Measurements from ENCODE around the gene GRIP2. TPM values are rescaled to one million over a fixed set of nuclear protein-coding genes. Genes with fewer than 3 reads are reported as not detected.

Gene GRIP2
- total RNA-seq, 1 experiment from 2014 or later: not detected

DNA sequence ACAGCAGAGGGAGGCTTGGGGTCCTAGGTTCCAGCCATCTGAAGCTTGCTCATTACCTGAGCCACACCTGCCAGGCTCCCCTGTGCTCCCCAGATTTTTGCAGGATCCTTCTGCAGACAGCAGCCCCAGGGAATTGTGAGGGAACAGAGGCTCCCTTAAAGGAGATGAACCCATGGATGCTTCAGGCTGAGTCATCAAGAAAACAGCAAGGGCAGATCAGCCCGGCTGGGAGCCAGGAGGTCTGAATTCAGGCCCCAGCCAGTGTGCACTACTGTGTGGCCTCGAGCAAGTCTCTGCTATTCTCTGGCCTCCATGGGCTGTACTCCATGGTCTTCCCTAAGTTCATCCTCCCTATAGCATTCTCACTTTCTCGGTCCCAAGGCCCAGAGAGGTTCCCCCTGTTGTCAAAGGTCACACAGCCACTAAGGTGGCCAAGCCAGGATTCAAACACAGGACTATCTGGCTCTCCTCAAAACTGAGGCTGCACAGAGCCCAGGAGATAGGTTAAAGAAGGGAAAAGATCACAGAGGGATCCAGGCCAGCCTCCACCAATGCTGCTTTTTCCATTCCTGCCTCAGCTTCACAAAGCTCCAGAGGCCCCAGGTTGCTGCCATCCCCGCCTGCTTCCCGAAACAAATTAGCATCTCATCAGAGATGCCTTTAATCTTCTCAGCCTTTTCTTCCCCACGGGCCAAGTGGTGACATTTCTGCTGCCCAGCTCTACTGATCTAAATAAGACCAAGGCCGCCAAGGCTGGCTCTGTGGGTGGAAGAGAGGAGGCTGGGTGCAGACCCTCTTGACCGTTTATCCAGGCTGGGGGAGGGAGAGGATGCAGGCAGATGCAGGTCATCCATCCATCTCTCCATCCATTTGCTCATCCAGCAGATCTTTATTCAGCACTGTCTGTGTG, 21.2 kb upstream of the GRIP2 start:
- DNase-seq (ENCODE audit: low spot score): no peak

DNA sequence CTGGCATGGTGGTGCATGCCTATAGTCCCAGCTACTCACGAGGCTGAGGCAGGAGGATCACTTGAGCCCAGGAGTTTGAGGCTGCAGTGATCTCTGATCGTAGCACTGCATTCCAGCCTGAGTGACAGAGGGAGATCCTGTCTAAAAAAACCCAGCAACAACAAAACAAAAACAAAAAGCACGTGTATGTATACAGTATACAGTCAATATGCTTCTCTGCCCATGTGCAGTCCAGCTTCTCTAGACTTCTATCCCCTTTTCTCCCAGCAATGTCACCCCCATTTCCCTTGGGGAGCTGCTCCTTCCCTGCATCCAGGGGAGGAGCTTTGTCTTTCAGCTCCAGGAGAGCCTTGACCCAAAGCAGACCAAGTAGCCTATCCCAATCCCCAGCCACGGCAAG, 20.0 kb upstream of the GRIP2 start:
- DNase-seq (ENCODE audit: low spot score): no peak

DNA sequence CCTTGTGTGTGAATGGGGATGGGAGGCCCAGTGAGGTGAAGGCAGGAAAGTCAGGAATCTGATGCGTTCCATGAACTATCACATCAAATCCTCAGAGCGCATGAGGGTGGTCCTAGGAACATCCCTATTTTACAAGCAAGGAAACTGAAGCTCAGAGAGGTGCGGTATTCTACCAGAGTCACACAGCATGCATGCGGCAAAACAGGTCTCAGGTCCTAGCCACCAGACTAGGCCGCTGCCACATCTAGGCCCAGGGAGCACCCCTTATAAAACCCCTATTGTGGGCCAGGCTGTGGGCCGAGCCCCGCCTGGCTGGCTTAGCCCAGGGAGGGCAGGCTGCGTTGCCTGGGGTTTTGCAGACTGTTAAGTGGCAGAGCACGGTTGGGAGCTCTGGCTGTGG, 17.9 kb upstream of the GRIP2 start:
- DNase-seq (ENCODE audit: low spot score): no peak

DNA sequence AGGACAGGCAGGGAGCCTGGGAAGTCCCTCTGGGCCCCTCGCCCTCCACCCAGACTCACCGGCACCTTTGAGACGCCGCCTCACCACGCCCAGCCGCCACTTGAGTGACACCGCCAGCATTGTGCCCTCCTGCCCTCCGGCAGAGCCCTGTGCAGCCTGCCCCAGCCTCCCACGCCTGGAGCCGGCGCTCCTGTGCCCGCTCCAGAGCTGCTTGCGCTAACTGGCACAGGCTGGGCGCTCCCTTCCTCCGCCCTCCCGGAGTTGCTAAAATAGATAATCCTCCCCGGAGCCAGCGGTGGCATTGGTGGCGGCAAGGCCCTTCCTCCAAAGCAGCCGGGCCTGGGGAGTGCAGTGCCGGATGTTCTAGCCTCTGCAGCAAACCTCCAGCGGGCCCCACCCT, 15.7 kb upstream of the GRIP2 start:
- DNase-seq (ENCODE audit: low spot score): no peak

DNA sequence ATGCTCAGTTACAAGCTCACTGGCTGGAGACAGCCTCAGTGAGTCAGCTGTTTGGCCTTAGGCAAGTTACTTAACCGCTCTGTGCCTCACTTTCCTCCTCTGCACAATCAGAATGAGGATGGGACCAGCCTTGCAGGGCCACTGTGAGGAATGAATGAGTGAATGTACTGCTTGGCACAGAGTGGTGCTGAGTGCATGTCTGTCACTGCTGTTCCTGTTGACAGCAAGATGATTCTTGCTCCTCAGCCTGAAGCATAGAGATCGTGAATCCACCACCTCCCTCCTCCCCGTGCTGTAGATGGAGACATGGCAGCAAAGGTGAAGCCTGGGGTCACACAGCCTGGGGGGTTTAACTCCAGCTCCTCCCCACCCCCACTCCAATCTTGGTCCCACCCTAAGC, 14.6 kb upstream of the GRIP2 start:
- DNase-seq (ENCODE audit: low spot score): no peak

DNA sequence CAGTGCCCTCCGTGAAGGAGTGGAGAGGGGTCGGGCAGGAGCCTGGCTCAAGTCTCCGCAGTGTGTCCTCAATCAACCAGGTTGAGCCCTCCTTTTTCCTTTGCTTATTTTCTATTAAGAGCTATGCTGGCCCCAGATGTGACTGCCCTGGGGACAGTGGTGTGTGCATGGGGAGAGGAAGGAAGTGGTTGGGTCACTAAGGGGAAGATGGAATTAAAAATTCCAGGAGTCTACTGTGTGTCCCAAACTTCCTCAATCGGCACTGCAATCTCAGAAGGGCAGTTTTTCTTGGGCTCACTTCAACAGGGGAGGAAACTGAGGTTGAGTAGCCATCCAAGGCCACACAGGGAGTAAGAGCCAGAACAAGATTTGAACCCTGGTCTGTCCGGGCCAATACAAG, 13.7 kb upstream of the GRIP2 start:
- DNase-seq (ENCODE audit: low spot score): no peak

DNA sequence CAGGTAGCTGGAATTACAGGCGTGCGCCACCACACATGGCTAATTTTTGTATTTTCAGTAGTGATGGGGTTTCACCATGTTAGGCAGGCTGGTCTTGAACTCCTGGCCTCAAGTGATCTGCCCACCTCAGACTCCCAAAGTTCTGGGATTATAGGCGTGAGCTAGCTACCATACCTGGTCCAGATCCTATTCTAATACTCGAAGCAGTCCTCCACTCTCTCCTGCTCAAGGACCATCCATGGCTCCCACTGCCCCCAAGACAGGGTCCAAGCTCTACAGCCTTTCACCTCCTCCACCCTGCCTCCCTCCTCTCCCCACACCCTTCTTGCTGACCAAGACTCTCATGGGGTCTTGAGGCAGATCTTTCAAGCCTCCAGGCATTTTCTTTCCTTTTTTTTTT, 12.6 kb upstream of the GRIP2 start:
- no peak for DNase-seq (ENCODE audit: low spot score)

DNA sequence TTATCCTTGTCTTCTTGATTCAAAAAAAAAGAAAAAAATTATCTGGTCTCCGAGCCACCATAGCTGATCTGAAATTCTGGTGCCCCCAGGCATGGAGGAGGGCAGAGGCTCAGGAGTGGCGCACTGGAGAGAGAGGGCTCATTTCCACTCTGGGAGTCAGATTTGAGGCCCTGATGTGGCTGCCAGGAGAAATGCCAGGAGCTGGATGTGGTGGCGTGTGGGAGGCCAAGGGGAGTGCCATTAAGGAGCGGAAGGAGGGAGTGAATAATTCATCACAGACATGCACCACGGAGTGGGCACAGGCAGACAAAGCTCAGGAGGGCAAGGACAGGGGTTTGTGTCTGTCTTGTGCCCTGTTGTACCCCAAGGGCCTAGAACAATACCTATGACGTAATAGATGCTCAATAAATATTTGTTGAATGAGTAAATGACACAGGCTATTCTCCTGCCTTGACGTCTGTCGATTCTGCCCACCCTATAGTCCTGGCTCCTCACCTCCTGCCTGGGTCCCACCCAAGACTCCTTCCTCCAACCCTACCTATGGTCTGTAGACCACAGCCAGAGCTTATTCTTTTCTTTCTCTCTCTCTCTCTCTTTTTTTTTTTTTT, 12.0 kb upstream of the GRIP2 start:
- DNase-seq (ENCODE audit: low spot score): no peak

DNA sequence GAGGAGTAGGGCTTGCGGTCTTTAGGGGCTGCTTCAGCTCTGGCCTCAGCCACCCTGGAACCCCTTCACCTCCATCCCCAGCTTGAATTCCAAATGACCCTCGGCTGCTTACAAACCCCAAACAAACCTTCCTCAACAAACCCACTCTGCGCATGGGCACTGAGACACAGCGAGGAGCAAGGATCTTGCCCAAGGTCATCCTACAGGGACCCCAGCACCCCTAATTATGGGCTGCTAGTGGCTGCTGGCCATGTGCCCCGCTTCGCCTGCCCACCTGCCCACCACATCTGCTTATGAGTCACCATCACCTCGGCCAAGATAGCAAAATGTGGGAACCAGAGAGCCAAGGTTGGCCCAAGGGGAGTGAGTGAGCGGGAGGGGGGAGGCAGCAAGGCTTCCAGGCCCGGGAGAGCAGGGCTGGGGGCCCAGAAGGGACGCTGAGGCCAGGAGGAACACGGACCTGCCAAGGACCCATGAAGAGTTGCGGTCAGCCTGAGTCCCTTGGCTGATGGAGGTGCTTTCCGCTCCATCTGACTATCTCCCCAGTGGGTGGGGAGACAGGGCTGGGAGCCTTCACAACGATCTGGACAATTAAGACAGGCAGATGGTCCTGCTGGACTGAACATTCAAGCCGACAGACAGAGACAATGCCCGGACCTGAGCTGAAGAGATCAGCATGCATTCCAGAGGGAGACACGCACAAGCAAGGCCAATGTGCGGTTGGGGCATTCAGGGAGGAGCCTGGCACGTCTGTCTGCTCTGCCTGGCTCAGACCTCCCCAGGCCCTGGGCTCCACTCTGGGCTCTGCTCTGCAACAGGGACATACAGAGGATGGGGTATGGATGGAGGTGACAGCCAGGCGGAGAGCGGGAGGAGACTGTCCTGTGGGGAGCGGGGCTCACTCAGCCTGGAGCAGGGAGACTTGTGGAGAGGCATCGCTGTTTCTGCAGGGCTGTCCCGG, 10.8 kb upstream of the GRIP2 start:
- no peak for DNase-seq (ENCODE audit: low spot score)

DNA sequence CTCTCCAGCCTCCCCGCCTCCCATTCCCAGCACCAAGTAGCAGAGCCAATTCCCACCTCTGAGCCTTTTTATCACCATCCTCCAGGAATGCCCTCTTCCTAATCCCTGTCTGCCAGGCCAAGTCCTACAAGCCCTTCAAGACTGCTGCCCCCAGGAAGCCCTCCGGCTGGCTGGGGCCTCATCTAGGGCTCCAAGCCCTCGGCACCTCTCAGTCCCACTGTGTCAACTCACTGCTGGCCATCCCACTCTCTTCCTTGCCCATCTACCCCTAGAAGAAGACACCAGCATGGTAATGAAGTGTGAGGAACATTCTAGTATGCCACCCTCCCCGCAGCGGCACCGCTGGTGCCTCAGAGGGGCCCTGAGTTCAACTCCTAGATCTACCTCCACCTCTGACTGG, 10.0 kb upstream of the GRIP2 start:
- no peak for DNase-seq (ENCODE audit: low spot score)

DNA sequence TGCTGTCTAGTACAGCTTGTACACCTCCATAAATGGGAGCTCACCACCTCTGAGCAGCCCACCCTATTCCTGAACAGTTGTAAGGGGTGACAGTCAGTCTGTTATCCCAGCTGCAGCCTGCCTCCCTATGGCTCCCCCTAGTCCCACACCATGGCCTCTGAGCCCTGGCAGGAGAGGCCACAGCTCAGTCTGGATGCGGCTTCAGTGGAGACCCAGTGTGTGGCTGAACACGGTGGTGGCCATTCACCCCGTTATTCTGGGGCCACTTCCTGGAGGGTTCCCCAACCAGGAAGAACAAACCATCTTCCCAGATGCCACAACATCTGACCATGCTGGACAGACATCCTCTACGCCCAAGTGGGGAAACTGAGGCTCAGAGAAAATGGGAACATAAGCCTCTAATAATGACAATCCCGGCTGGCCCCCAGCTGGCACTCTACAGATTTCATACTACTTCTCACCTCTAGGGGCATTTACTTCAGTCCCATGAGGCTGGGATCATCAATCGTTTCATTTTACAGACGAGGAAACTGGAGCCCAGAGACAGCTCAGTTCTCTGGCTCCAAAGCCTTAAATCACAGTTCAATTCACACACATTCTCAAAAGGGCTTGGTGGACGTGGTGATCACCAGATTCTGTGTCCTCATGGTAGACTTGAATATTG, 9.2 kb upstream of the GRIP2 start:
- DNase-seq (ENCODE audit: low spot score): peak; percentile 10

DNA sequence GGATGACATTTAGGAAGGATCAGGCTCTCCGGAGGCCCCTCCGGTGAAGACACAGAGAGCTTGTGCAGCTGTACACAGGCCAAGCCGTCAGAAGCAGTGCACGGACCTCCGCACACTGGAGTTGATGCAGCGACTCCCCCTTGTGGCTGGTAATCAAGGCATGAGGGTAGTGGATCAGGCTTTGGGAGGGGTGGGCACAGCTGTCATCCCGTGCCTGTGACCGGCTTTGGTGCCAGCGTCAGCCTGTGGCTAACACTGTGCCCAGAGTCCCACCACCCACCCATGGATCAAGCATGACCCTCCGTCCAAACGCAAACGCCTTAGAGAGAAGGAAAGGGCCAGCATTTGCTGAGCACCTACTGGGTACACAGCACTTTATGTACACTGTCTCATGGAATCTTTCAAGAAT, 8.2 kb upstream of the GRIP2 start:
- peak; percentile 59 for DNase-seq (ENCODE audit: low spot score)

DNA sequence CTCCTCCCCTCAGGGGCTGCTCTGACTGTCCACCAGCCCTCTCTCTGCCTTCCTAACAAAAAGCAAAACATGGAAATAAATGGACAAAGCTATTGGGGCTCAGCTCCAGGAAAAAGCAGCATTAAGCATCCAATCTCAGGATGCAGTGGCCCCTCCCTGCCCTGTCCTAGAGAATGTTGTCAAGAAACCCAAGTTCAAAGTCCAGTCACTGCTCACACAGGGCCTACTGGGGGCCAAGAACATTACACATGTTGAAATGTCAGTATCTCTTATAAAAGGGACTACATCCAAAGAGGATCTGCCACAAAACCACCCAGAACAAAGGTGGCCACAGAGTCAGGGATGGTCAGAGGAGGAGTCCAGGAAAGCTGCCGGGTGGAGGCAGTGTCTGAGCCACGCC, 7.6 kb upstream of the GRIP2 start:
- DNase-seq (ENCODE audit: low spot score): no peak

DNA sequence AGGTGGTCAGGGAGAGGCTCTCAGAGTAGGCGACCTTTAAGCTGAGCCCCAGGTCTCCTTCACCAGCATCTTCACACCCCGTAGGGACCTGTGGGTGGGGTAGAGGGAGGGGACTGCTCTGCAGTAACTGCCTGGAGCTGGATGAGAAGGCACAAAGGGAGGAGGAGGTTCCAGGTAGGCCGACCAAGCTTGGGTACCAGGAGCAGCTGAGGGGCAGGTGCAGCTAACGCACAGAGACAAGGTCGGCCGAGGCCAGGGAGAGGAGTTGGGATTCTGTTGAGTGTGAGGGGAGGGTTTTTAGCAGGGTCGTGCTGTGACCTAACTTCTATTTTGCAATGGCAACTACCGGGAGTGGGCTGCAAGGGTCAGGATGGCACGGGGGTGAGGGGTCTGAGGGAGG, 5.9 kb upstream of the GRIP2 start:
- DNase-seq (ENCODE audit: low spot score): no peak

DNA sequence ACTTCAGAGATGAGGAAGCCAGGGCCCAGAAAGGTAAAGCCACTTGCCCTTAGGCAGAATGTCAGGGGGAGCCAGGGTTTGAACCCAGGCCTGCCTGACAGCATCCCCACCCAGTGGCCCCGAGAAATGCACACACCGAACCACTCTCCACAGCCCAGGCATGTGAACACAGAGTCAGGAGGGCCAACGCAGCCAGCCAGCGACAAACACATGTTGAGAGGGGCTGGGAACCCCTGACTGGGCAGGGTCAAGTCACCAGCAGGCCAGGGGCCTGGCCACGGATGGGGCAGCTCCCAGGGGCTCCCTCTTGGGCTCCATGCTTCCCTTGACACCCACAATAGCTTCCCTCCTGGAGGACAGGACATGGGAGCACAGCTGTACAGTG, 5.1 kb upstream of the GRIP2 start:
- DNase-seq (ENCODE audit: low spot score): no peak

DNA sequence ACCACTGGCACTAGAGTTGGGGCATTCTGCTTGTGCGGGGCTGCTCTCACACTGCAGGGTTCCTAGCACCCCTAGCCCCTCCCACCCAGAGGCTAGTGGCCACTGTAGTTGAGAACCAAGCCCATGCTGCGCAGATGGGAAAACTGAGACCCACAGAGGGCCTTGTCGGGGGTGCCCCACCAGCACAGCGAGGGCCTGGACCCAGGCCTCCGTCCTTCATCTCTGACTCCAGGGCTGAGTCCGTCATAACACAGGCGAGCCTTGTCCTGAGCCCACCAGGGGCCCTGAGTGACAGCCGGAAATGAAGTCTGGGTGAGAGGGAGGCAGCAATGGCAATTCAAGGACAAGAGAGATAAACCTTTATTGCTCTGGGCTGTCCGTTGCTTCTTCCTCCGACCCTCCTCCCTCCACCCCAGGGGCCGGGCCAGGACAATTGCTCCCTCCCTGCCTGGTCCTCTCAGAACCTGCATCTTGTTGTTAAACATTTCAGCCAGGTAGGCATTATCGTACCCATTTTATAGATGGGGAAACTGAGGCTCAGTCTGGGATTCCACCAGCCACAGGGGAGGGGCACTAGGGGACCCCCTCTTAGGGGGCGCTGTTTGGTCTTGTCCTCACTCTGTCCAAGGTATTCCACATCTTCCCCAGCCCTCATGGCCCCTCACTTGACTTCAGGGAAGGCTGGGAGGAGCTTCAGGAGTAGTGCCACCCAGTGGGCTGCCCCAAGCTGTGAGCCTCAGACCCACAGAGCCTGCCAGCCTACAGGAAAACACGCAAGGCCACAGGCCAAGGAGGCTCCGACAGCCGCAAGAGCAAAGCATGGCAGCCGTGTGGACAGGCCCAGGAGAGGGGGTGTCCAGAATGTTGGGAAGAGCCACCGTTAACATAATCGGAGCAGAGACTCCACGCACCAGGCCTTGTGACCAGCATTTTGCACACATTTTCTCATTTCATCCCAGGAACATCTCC, 4.4 kb upstream of the GRIP2 start:
- no peak for DNase-seq (ENCODE audit: low spot score)

DNA sequence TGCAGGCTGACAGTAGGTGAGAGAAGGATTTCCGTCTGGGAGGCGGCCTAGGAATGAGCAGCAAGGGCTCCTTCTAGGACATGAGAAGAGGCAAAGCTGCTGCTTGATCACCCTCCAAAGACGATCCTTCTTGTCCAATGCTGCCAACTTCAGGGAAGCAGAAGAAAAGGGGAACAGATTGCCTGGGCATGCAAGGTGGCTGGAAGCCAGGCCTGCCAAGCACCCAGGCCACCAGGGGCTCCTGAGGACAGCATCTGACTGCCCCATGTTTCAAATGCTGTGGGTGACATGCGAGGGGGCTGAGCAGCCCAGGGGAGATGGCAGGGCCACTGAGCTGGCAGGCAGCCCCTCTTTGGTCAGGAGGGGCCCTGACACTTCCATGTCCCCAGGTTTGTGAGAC, 3.3 kb upstream of the GRIP2 start:
- no peak for DNase-seq (ENCODE audit: low spot score)

DNA sequence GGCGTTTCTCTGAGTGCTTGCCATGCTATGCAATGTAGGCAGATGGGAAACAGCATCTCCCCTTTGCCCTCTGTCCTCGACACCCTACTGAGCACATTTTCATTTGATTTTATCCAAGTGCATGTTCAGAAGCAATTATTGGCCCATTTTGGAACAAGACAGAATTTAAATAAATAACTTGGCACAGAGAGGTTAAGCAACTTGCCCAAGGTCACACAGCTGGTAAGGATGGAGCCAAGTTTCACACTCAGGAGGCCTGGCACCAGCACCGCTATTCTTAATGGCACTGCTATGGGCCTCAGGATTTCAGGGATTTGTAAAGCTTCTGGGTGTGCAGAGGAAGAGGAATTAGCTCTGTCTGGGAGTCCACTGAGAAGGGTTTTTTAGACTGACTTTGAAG, 2.5 kb upstream of the GRIP2 start:
- no peak for DNase-seq (ENCODE audit: low spot score)

DNA sequence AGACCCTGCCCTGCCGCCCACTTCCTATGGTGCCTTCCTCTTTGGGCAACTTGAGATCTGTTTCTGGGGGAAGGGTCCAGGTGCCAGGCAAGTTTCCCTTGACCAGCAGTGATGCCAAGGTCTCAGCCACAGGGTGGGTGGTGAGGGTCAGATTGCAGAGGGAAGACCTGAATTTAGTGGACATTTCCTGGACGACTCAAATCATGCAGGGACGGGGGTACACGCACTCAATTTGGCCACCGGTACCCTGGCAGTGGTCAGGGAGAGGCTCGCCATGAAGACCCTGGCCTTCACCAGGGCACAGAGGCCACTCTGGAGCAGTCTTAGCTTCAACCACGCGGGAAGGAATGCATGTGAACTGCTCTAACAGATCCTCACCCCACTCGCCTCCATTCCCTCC, 1.5 kb upstream of the GRIP2 start:
- DNase-seq (ENCODE audit: low spot score): no peak

DNA sequence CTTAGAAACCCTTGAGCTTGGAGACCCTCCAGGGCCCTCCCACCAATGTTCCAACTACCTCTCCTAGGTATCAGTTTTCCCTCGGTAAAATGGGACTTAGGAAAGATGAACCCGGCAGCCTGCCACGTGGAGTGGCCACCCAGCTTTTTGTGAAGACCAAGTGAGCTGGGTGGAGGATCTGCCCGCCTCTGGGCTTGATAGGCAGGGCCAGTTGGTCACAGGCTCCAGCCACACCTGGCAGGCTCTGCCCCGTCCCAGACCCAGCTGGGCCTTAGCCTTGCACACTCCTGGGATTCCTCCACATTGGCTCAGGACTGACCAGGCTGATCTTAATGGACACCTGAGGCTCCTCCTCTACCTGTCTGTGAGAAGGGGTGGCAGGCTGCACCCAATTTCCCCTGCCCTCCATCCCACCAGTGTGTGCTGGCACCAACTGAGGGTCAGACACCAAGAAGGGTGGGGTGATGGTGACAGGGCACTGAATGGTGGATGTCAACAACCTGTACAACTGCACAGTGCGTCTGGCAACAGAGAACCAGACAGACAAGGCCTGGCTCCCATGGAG, 761 bp upstream of the GRIP2 start:
- no peak for DNase-seq (ENCODE audit: low spot score)
